ENCODE measurements around the gene SOS2. TPM values are rescaled to one million over a fixed set of nuclear protein-coding genes. Genes with fewer than 3 reads are reported as not detected.

SOS2 gene
- total RNA-seq, 6 donors from 2014 or later = 21.3 to 47.1 (median 29.6) TPM

DNA sequence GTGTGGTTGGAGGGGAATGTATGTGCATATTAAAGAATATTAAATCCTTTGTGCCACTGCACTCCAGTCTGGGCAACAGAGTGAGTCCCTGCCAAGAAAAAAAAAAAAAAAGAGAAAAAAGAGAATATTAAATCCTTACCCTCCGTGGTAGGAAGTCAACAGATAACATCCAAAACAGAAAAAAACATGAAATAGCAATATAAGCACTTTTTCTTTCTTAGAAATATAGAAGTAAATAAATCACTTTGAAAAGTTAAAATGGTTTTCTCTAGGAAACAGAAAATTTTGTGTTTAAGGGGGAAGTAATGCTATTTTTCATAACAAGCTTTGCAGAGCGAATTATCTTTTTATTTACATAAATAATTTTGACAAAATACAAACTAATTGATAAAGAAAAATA lies 17.6 kb downstream of the SOS2 start:
- Histone ChIP-seq H3K9me3 (no peaks in the 10 kb centered on the region), H3K27ac (no peak overlapping the region), H3K36me3 (no peaks in the 10 kb centered on the region), H3K4me1 (peaks cover 0 to 18% (median 5%) of the 10 kb centered on the region in 4 donors), H3K4me3 (no peak overlapping the region), H3K27me3 (no peaks in the 10 kb centered on the region)
- TF ChIP-seq EP300 (IDR thresholded peaks at IDR 0.05) (no peak), POLR2AphosphoS5 (IDR thresholded peaks at IDR 0.05) (no peak)
- 60 to 69% methylated on average over 2 of the region's 2 CpGs for WGBS, 2 donors
- no peak for DNase-seq
- no peak for ATAC-seq (ENCODE audit: low FRiP score in 2 of 2)

- peaks cover 0 to 18% (median 3%) of the 10 kb centered on the region in 4 donors for H3K4me1 ChIP-seq
- no peak for TF ChIP-seq CTCF (IDR thresholded peaks at IDR 0.05)
- WGBS, 2 donors = 44 to 60% methylated on average over 3 of the region's 3 CpGs
- H3K4me3 ChIP-seq = no peak overlapping the region
- H3K27me3 ChIP-seq = no peaks in the 10 kb centered on the region
- DNase-seq (no peak), ATAC-seq (ENCODE audit: low FRiP score in 2 of 2) (no peak)
- no peak overlapping the region for H3K27ac ChIP-seq
- H3K9me3 ChIP-seq = no peaks in the 10 kb centered on the region
- no peaks in the 10 kb centered on the region for H3K36me3 ChIP-seq
Observed at GRCh38 chr14:50212726-50213125, 18.7 kb downstream of the SOS2 start.

GRCh38 chr14:50210074-50210473 lies 21.3 kb downstream of the SOS2 start:
- H3K9me3 ChIP-seq = no peaks in the 10 kb centered on the region
- no peaks in the 10 kb centered on the region for H3K27me3 ChIP-seq
- no peak overlapping the region for H3K4me3 ChIP-seq
- H3K36me3 ChIP-seq = no peaks in the 10 kb centered on the region
- no peak for DNase-seq
- H3K4me1 ChIP-seq = peaks cover 0 to 6% (median 3%) of the 10 kb centered on the region in 4 donors
- H3K27ac ChIP-seq = no peak overlapping the region
- 79 to 96% methylated on average over 1 of the region's 1 CpG for WGBS, 2 donors
- TF ChIP-seq POLR2AphosphoS5 (IDR thresholded peaks at IDR 0.05) (no peak), CTCF (IDR thresholded peaks at IDR 0.05) (no peak), POLR2A (IDR thresholded peaks at IDR 0.05) (no peak), EP300 (IDR thresholded peaks at IDR 0.05) (no peak)
- no peak for ATAC-seq (ENCODE audit: low FRiP score in 2 of 2)

- ATAC-seq (ENCODE audit: low FRiP score in 2 of 2) = no peak
- 98% methylated on average over 2 of the region's 2 CpGs for WGBS, 2 donors
- H3K36me3 ChIP-seq = peaks cover 7 to 77% (median 26%) of the 10 kb centered on the region in 4 donors
Observed at GRCh38 chr14:50198499-50198898, 32.9 kb downstream of the SOS2 start.

DNA sequence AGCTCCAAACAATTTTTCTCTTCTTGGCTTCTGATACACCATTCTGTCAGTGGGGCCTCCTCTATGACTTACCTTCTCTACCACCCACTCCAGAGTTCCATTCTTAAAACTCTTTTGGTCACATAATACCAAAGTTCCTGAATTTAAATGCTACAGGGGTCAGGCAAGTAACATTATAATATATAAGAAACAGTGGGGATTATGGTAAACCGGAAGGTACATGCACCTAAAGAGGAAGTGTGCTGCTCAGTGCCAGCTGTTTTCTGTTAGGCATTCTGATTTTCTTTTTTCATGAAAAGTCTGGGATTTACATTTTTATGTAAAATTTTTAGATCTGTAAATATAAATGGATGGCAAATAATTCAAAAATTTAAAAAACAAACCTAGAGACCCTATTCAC lies 39.9 kb downstream of the SOS2 start:
- 72 to 85% methylated on average over 1 of the region's 1 CpG for whole genome bisulfite sequencing, 2 donors
- no peaks in the 10 kb centered on the region for H3K4me1 ChIP-seq
- no peak for DNase-seq
- H3K9me3 ChIP-seq = no peaks in the 10 kb centered on the region
- TF ChIP-seq POLR2AphosphoS5 (IDR thresholded peaks at IDR 0.05) (no peak), EP300 (IDR thresholded peaks at IDR 0.05) (no peak), CTCF (IDR thresholded peaks at IDR 0.05) (no peak), POLR2A (IDR thresholded peaks at IDR 0.05) (no peak)
- H3K4me3 ChIP-seq = no peak overlapping the region
- no peak overlapping the region for H3K27ac ChIP-seq
- H3K27me3 ChIP-seq = no peaks in the 10 kb centered on the region
- no peak for ATAC-seq (ENCODE audit: low FRiP score in 2 of 2)
- H3K36me3 ChIP-seq = peaks cover 2 to 50% (median 13%) of the 10 kb centered on the region in 4 donors

More at GRCh38 chr14:50198499-50198898, 32.9 kb downstream of the SOS2 start:
- TF ChIP-seq CTCF (IDR thresholded peaks at IDR 0.05) (no peak), POLR2A (IDR thresholded peaks at IDR 0.05) (no peak), EP300 (IDR thresholded peaks at IDR 0.05) (no peak), POLR2AphosphoS5 (IDR thresholded peaks at IDR 0.05) (no peak)
- Histone ChIP-seq H3K4me1 (no peaks in the 10 kb centered on the region), H3K27ac (no peak overlapping the region), H3K9me3 (no peaks in the 10 kb centered on the region), H3K4me3 (no peak overlapping the region), H3K27me3 (no peaks in the 10 kb centered on the region)
- no peak for DNase-seq

Measured in upper lobe of left lung (tissue), 6 donors.